GM12875 (cell line): Measurements from ENCODE around the gene HSP90AB1.
"Not testable (repeated sequence)": the region's sequence is repeated elsewhere in the genome, so short reads cannot be mapped to it uniquely, and the experiment has no call there.

Experiments used
- H3K4me3 ChIP-seq: one replicate; pipeline ENCODE4 v1.5.1; 2011; ENCODE audit warnings: low read depth, low read length, control low read depth
- TF ChIP-seq, protein P1 (sequence below): IDR thresholded peaks from 2 replicates; pipeline ENCODE4 v1.5.1; 2011; ENCODE audit warnings: low read depth, mild to moderate bottlenecking, control low read depth, inconsistent platforms, low read length, moderate library complexity, borderline replicate concordance; ENCODE audit not compliant: insufficient read depth

Gene HSP90AB1

DNA sequence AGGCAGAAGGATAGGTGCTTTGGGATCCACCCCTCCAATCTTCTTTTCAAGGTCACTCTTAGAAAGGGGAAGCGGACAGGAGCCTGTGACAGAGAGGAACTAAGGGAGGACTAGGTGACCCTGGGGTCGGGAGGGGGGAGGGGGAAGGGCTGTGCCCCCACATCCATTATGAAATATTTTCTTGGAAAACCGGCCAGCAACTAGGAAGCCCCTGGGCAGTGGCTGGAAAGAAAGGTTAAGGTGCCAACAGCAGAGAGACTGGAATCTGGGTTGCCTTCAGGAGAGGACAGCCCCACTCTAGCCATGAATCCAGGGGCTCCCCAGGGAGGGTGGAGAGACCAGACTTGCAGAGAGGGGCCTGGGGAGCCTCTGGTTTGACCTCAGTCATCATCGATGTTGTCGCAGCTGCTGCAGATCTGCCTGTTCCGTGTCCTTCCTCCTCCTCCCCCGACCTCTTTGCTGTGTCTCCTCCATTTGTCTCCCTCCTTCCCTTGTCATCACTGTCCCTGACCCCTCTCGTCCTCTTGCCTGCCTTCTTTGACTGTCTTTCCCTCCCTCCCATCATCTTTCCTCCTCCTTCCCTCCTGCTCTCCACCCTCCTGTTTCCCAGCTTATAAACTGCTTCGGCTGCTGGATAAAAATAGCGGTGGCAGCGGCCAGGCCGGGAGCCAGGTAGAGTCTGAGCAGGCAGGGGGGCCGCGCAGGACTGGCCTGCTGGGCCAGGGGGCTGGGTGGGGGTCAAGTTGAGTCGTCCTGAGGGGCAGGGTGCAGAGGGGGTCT lies 20.3 kb upstream of the HSP90AB1 start:
- no peak overlapping the region for H3K4me3 ChIP-seq

DNA sequence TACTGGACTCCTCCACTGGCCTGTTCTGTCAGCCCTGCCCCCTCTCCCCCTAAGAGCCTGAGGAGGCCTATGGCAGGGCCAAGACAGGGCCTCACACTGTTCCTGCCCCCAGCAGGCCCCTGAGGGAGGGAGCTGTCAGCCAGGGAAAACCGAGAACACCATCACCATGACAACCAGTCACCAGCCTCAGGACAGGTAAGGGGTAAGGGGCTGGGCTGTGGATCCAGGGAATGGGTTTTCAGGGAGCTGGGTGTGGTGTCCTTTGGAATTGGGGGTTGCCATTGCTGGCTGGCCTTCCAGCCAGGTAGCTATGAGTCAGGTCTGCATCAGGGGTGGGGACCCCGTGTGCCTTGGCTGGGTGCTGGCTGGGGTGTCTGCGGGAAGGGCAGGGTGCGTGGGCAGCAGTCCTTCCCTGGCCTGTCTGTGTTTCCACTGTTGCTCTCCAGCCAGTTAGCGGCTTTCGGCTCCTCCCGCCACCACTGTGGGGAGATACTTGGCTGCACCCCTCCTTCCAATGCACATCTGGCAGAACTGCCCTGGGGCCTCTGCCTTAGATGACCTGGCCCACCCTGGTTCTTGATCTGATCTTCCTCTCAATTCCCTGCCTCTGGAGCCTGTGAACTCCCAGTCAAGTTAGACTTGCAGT lies 19.6 kb upstream of the HSP90AB1 start:
- H3K4me3 ChIP-seq: no peak overlapping the region
- TF ChIP-seq, protein P1, sequence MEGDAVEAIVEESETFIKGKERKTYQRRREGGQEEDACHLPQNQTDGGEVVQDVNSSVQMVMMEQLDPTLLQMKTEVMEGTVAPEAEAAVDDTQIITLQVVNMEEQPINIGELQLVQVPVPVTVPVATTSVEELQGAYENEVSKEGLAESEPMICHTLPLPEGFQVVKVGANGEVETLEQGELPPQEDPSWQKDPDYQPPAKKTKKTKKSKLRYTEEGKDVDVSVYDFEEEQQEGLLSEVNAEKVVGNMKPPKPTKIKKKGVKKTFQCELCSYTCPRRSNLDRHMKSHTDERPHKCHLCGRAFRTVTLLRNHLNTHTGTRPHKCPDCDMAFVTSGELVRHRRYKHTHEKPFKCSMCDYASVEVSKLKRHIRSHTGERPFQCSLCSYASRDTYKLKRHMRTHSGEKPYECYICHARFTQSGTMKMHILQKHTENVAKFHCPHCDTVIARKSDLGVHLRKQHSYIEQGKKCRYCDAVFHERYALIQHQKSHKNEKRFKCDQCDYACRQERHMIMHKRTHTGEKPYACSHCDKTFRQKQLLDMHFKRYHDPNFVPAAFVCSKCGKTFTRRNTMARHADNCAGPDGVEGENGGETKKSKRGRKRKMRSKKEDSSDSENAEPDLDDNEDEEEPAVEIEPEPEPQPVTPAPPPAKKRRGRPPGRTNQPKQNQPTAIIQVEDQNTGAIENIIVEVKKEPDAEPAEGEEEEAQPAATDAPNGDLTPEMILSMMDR: no peak

More for the DNA sequence above, 20.3 kb upstream of the HSP90AB1 start:
- TF ChIP-seq, protein P1: no peak

DNA sequence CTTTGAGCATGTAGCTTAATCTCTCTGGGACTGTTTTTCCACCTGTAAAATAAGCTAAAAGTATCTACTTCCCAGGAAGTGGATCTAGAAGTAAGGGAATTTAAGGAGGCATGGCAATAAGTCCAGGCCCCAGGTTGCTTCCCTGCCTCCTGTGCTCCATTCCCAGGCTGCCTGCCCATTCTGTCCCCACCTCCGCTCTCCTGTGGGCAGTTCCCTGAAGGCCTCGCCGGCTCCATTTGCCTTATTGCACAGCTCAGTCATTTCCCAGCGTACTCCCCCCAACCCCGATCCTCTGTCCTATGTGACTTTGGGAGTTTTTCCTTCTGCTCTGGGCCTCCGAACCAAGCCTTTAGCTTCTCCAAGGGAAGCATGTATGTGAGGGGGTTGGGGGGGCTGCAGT lies 18.9 kb upstream of the HSP90AB1 start:
- no peak overlapping the region for H3K4me3 ChIP-seq
- TF ChIP-seq, protein P1: no peak

DNA sequence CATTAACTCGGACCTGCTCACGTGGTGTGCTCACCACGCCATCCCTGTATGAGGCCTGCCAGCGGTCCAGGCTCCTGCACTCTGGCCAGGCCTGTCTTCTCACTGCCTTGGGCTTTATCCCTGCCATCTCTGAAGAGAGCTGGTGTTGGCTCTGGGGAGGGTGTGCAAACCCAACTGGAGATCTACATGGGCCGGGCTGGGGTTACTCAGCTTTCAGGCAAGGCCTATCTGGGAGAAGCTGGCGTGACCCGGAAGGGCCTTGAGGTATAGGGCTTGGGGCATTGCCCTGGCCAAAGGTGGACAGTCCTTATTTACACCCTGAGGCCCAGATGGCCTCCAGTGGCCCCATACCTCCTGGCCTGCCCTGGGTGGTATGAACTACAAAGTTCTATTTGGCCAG lies 18.5 kb upstream of the HSP90AB1 start:
- TF ChIP-seq, protein P1: no peak
- H3K4me3 ChIP-seq: no peak overlapping the region

DNA sequence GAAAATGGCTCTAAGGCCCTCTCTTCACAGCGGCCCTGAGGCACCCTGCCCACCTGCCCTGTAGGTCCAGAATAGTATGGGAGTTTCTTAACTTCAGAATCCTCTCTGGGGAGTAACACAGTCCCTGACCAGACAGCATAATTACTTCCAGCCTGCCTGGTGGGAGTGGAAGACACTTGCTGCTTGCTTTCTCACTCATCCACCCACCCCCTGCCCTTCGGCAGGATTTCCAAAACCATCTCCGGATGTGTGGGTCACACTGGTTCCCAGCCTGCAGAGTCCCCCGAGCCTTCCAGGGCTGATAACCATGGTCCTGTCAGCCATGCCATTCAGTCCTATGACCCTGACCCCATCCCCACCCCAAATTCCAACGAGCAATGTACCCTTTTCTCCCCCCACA lies 18.1 kb upstream of the HSP90AB1 start:
- TF ChIP-seq, protein P1: no peak
- no peak overlapping the region for H3K4me3 ChIP-seq

DNA sequence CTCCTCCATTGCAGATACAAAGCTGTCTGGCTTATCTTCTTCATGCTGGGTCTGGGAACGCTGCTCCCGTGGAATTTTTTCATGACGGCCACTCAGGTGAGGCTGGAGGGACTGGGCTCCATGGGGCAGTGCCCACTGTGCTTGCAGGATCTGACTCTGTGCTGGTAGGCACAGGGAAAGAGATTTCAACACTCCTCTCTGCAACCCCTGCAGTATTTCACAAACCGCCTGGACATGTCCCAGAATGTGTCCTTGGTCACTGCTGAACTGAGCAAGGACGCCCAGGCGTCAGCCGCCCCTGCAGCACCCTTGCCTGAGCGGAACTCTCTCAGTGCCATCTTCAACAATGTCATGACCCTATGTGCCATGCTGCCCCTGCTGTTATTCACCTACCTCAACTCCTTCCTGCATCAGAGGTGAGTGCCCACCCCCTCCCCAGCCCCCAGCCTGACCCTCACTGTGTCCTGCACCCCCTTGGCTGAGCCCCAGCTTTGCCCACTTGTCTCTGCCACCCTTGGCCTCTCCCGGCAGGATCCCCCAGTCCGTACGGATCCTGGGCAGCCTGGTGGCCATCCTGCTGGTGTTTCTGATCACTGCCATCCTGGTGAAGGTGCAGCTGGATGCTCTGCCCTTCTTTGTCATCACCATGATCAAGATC lies 17.4 kb upstream of the HSP90AB1 start:
- no peak overlapping the region for H3K4me3 ChIP-seq
- TF ChIP-seq, protein P1: no peak

DNA sequence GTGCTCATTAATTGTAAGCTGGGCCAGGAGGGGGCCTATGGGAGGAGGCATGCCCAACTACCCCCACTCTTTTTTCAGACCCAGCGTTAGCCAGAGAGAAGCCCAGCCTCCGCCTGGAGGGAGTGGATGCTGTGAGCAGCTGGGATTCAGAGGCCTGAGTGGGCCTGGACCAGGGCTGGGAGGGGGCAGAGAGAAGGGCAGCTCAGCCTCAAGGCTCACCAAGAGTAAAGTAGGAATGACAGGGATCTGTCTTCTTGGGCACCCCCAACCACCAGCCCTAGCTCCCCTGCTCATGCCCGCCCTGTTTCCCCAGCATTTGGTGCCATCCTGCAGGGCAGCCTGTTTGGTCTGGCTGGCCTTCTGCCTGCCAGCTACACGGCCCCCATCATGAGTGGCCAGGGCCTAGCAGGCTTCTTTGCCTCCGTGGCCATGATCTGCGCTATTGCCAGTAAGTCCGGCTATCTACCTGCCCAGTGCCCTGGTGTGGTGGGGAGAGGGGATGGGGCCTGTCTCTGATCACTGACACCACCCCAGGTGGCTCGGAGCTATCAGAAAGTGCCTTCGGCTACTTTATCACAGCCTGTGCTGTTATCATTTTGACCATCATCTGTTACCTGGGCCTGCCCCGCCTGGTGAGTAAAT lies 16.7 kb upstream of the HSP90AB1 start:
- no peak overlapping the region for H3K4me3 ChIP-seq
- TF ChIP-seq, protein P1: no peak

DNA sequence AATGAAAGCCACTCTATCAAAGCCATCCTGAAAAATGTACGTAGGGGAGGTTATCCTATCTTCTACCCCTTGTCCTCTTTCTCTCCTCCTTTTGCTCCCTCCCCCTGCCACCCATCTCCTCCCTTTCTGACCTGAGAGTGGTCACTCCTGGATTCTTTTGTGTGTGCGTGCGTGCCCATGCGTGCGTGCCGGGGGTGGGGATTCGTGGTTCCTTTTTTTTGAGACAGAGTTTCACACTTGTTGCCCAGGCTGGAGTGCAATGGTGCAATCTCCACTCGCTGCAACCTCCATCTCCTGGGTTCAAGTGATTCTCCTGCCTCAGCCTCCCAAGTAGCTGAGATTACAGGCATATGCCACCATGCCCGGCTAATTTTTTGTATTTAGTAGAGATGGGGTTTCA lies 15.5 kb upstream of the HSP90AB1 start:
- H3K4me3 ChIP-seq: not testable (repeated sequence)
